Stimulated activated CD8-positive, alpha-beta memory T cell treated with anti-CD3 and anti-CD28 coated beads, Interleukin-7, amount 100 ng/mL, for 4 hours (primary cell): ENCODE results near the gene CAMK2D.

Source experiments
- DNase-seq, 2 donors: peaks; one replicate each; pipeline ENCODE4 v3.0.0-alpha.2; 2020; ENCODE audit warnings: low read depth in 2 of 2

Gene CAMK2D

GRCh38 chr4:113637823-113638561, 123.5 kb downstream of the CAMK2D start:
- DNase-seq: no peak

- no peak for DNase-seq
Observed at GRCh38 chr4:113637363-113637762, 124.2 kb downstream of the CAMK2D start.

GRCh38 chr4:113636877-113637276, 124.7 kb downstream of the CAMK2D start:
- DNase-seq: peak in 1 of 2 donors; percentile 11

- DNase-seq: no peak
Observed at GRCh38 chr4:113636438-113636818, 125.1 kb downstream of the CAMK2D start.

- no peak for DNase-seq
Observed at GRCh38 chr4:113635739-113636437, 125.7 kb downstream of the CAMK2D start.

GRCh38 chr4:113634081-113634969, 127.2 kb downstream of the CAMK2D start:
- DNase-seq: no peak

- DNase-seq: no peak
Observed at GRCh38 chr4:113633467-113633866, 128.1 kb downstream of the CAMK2D start.

- DNase-seq: no peak
Observed at GRCh38 chr4:113628711-113629110, 132.8 kb downstream of the CAMK2D start.

- DNase-seq: no peak
Observed at GRCh38 chr4:113627321-113627720, 134.2 kb downstream of the CAMK2D start.

- DNase-seq: no peak
Observed at GRCh38 chr4:113625902-113626301, 135.6 kb downstream of the CAMK2D start.

GRCh38 chr4:113623274-113623894, 138.2 kb downstream of the CAMK2D start:
- DNase-seq: no peak

- DNase-seq: no peak
Observed at GRCh38 chr4:113621633-113622032, 139.9 kb downstream of the CAMK2D start.

GRCh38 chr4:113620032-113620431, 141.5 kb downstream of the CAMK2D start:
- no peak for DNase-seq

GRCh38 chr4:113619526-113619925, 142.0 kb downstream of the CAMK2D start:
- no peak for DNase-seq

GRCh38 chr4:113618205-113618604, 143.3 kb downstream of the CAMK2D start:
- DNase-seq: no peak

GRCh38 chr4:113617195-113617594, 144.3 kb downstream of the CAMK2D start:
- DNase-seq: no peak

GRCh38 chr4:113616443-113616842, 145.1 kb downstream of the CAMK2D start:
- no peak for DNase-seq

GRCh38 chr4:113614414-113614813, 147.1 kb downstream of the CAMK2D start:
- no peak for DNase-seq

GRCh38 chr4:113613503-113613902, 148.0 kb downstream of the CAMK2D start:
- no peak for DNase-seq

GRCh38 chr4:113610537-113610936, 151.0 kb downstream of the CAMK2D start:
- DNase-seq: no peak

GRCh38 chr4:113607998-113608397, 153.5 kb downstream of the CAMK2D start:
- no peak for DNase-seq

- DNase-seq: no peak
Observed at GRCh38 chr4:113607147-113607720, 154.3 kb downstream of the CAMK2D start.
